Measurements from ENCODE around the gene FOSL1. TPM values are rescaled to one million over a fixed set of nuclear protein-coding genes. Genes with fewer than 3 reads are reported as not detected.

The FOSL1 gene
- total RNA-seq, 4 donors from 2014 or later = 3.2 to 47.2 (median 8.7) TPM; not detected in 1

- DNase-seq (ENCODE audit: extremely low spot score) = peak; percentile 99
- no peaks in the 10 kb centered on the region for H3K27me3 ChIP-seq
- intact Hi-C loops (cut with DNase I) = no loop called here
- peaks cover 36 to 68% (median 59%) of the 10 kb centered on the region in 4 donors for H3K4me1 ChIP-seq
- no peaks in the 10 kb centered on the region for H3K9me3 ChIP-seq
- H3K36me3 ChIP-seq = peaks cover 29 to 56% (median 47%) of the 10 kb centered on the region in 4 donors
- peak within 1 kb of the TSS; percentile 98 to 100 (median 99) for H3K4me3 ChIP-seq
- TF ChIP-seq EP300 (IDR thresholded peaks at IDR 0.05) (no peak), CTCF (IDR thresholded peaks at IDR 0.05) (peak; percentile 83 to 93 (median 86)), POLR2A (IDR thresholded peaks at IDR 0.05; ENCODE audit: low read depth) (peak; percentile 37), POLR2AphosphoS5 (IDR thresholded peaks at IDR 0.05) (peak; percentile 90 to 96)
- 0% methylated on average over 24 of the region's 78 CpGs for WGBS
- peak within 1 kb of the TSS; percentile 98 to 100 (median 98) for H3K27ac ChIP-seq (replicated peaks in 1 of 4)
Measured at GRCh38 chr11:65860278-65861164, 39.7 kb downstream of the FOSL1 start, which contains the start of gene MUS81. MUS81 (plus strand) TSS chr11:65860433; CDS start chr11:65860754, 321 bp downstream.

- peak overlapping the region; percentile 98 to 100 (median 98) for H3K27ac ChIP-seq (replicated peaks in 1 of 4)
- no peak for DNase-seq (ENCODE audit: extremely low spot score)
- intact Hi-C loops (cut with DNase I) = no loop called here
- H3K4me1 ChIP-seq = peaks cover 41 to 68% (median 66%) of the 10 kb centered on the region in 4 donors
- peak overlapping the region; percentile 98 to 100 (median 99) for H3K4me3 ChIP-seq
- WGBS = under 1% methylated on average over 16 of the region's 16 CpGs
- TF ChIP-seq EP300 (IDR thresholded peaks at IDR 0.05) = no peak
- TF ChIP-seq CTCF (IDR thresholded peaks at IDR 0.05) = no peak
- no peak for TF ChIP-seq POLR2AphosphoS5 (IDR thresholded peaks at IDR 0.05)
- no peak for TF ChIP-seq POLR2A (IDR thresholded peaks at IDR 0.05; ENCODE audit: low read depth)
- H3K27me3 ChIP-seq = no peaks in the 10 kb centered on the region
- peaks cover 30 to 56% (median 47%) of the 10 kb centered on the region in 4 donors for H3K36me3 ChIP-seq
- no peaks in the 10 kb centered on the region for H3K9me3 ChIP-seq
Measured at GRCh38 chr11:65859812-65860277, 40.3 kb downstream of the FOSL1 start.

GRCh38 chr11:65859095-65859811, 40.9 kb downstream of the FOSL1 start:
- intact Hi-C loops (cut with DNase I) = no loop called here
- Histone ChIP-seq H3K36me3 (peaks cover 30 to 56% (median 47%) of the 10 kb centered on the region in 4 donors), H3K27ac (replicated peaks in 1 of 4) (peak overlapping the region; percentile 98 to 100 (median 98)), H3K4me1 (peaks cover 41 to 72% (median 70%) of the 10 kb centered on the region in 4 donors), H3K27me3 (no peaks in the 10 kb centered on the region), H3K4me3 (peak overlapping the region; percentile 98 to 100 (median 99)), H3K9me3 (no peaks in the 10 kb centered on the region)
- TF ChIP-seq POLR2AphosphoS5 (IDR thresholded peaks at IDR 0.05) = peak; percentile 99 to 100
- peak in 2 of 3 experiments; percentile 9 for TF ChIP-seq CTCF (IDR thresholded peaks at IDR 0.05)
- no peak for TF ChIP-seq EP300 (IDR thresholded peaks at IDR 0.05)
- TF ChIP-seq POLR2A (IDR thresholded peaks at IDR 0.05; ENCODE audit: low read depth) = peak; percentile 95
- DNase-seq (ENCODE audit: extremely low spot score) = peak; percentile 100
- 1% methylated on average over 25 of the region's 46 CpGs for WGBS

GRCh38 chr11:65858681-65859087, 41.5 kb downstream of the FOSL1 start:
- 0% methylated on average over 10 of the region's 10 CpGs for WGBS
- intact Hi-C loops (cut with DNase I) = no loop called here
- peaks cover 30 to 56% (median 47%) of the 10 kb centered on the region in 4 donors for H3K36me3 ChIP-seq
- no peaks in the 10 kb centered on the region for H3K9me3 ChIP-seq
- H3K4me3 ChIP-seq = peak overlapping the region; percentile 98 to 100 (median 99)
- peak overlapping the region; percentile 98 to 100 (median 98) for H3K27ac ChIP-seq (replicated peaks in 1 of 4)
- peaks cover 41 to 76% (median 72%) of the 10 kb centered on the region in 4 donors for H3K4me1 ChIP-seq
- H3K27me3 ChIP-seq = no peaks in the 10 kb centered on the region
- DNase-seq (ENCODE audit: extremely low spot score) = no peak
- no peak for TF ChIP-seq POLR2A (IDR thresholded peaks at IDR 0.05; ENCODE audit: low read depth)
- TF ChIP-seq POLR2AphosphoS5 (IDR thresholded peaks at IDR 0.05) = no peak
- TF ChIP-seq EP300 (IDR thresholded peaks at IDR 0.05) = no peak
- no peak for TF ChIP-seq CTCF (IDR thresholded peaks at IDR 0.05)
